HCT116 (cell line): ENCODE data around the gene PAN3.

ENCODE experiments used
- CBX3 ChIP-seq: IDR thresholded peaks from 2 replicates; pipeline ENCODE4 v1.6.1; 2012; ENCODE audit warnings: low read depth
- CTCF ChIP-seq, 3 experiments: fragments of 200-600 bp in 1 of 3; sonication (generic) in 1 of 3; IDR thresholded peaks in 2 of 3; conservative IDR thresholded peaks in 1 of 3; 2 replicates each; pipeline ENCODE4 v1.5.1; 2012 to 2017; ENCODE audit warnings: low read depth in 2 of 3, low read length in 2 of 3, antibody characterized with exemption in 1 of 3, borderline replicate concordance in 1 of 3, control low read depth in 1 of 3, mild to moderate bottlenecking in 1 of 3, mixed read lengths in 1 of 3, mixed run types in 1 of 3, moderate library complexity in 1 of 3; ENCODE audit not compliant: insufficient read depth in 1 of 3
- POLR2AphosphoS5 ChIP-seq: IDR thresholded peaks from 2 replicates; pipeline ENCODE4 v1.6.1; 2011; ENCODE audit warnings: mild to moderate bottlenecking, low read depth, low read length, moderate library complexity
- YY1 ChIP-seq: IDR thresholded peaks from 2 replicates; pipeline ENCODE4 v1.6.1; 2011; ENCODE audit warnings: low read length, low read depth, moderate library complexity, mild to moderate bottlenecking; ENCODE audit not compliant: insufficient replicate concordance; ENCODE audit errors: extremely low read depth
- ZFX ChIP-seq: fragments of 450-650 bp; IDR thresholded peaks from 2 replicates; pipeline ENCODE4 v1.6.1; 2017

- TF ChIP-seq CBX3 (no peak), ZFX (no peak), CTCF (IDR thresholded peaks at IDR 0.05 in 2 of 3, conservative IDR thresholded peaks at IDR 0.05 in 1 of 3; ENCODE audit: borderline replicate concordance in 1 of 3, insufficient read depth in 1 of 3, low read depth in 2 of 3, low read length in 2 of 3) (no peak), YY1 (no peak), POLR2AphosphoS5 (no peak)
Observed at GRCh38 chr13:28239374-28239773, 101.0 kb downstream of the PAN3 start.
